A549 treated with GW870086 at 1 μM for 4 hours (cell line): ENCODE results near the gene TYROBP. TPM values are rescaled to one million over a fixed set of nuclear protein-coding genes. Genes with fewer than 3 reads are reported as not detected.

Source experiments
- total RNA-seq: library from RNA; stranded (reverse); fragments of 200-300 nt; extraction: Qiagen RNA extraction; gene quantifications from 5 replicates; pipeline ENCODE4 v1.2.3, GENCODE V29; 2022; ENCODE audit warnings: low read depth

The TYROBP gene
- not detected in 5 replicates for total RNA-seq

GRCh38 chr19:35908010-35908441 lies at the start of gene TYROBP:
TSS of gene TYROBP (minus strand) at chr19:35908295. CDS start at chr19:35908228, 67 bp downstream.

GRCh38 chr19:35935911-35936737 lies 28.0 kb upstream of the TYROBP start, which contains the start of gene LRFN3:
TSS of gene LRFN3 (plus strand) at chr19:35936374. CDS start at chr19:35939426, 3,052 bp downstream.

GRCh38 chr19:35901854-35902661 lies 6.0 kb downstream of the TYROBP start, which contains the start of gene HCST:
TSS of gene HCST (plus strand) at chr19:35902529. CDS start at chr19:35902594, 65 bp downstream.

GRCh38 chr19:35868172-35868822 lies 39.8 kb downstream of the TYROBP start, which contains the start of gene APLP1:
TSS of gene APLP1 (plus strand) at chr19:35868574. CDS start at chr19:35868637, 63 bp downstream.

GRCh38 chr19:35856546-35857149 lies 51.4 kb downstream of the TYROBP start, which contains the start of gene KIRREL2:
TSS of gene KIRREL2 (plus strand) at chr19:35856911. CDS start at chr19:35857120, 209 bp downstream.

Other genes starting within 250 kb of the TYROBP start
- gene UPK1A, start 241.8 kb downstream of the TYROBP start, total RNA-seq = 0.41 to 1.2 TPM (median 0.91 TPM) in 5 replicates
- gene ZBTB32, start 203.7 kb downstream of the TYROBP start, total RNA-seq = not detected in 5 replicates
- gene KMT2B, start 190.3 kb downstream of the TYROBP start, total RNA-seq = 48.1 to 60.8 TPM (median 55.0 TPM) in 5 replicates
- 7.6 to 13.3 TPM (median 10.2 TPM) in 5 replicates for gene IGFLR1, start 165.8 kb downstream of the TYROBP start, total RNA-seq
- 25.2 to 29.1 TPM (median 25.8 TPM) in 5 replicates for gene U2AF1L4, start 162.9 kb downstream of the TYROBP start, total RNA-seq
- 260 to 334 TPM (median 276 TPM) in 5 replicates for gene PSENEN, start 162.6 kb downstream of the TYROBP start, total RNA-seq
- gene LIN37, start 159.7 kb downstream of the TYROBP start, total RNA-seq = 20.0 to 28.4 TPM (median 22.7 TPM) in 5 replicates
- 0.18 to 0.38 TPM (median 0.32 TPM) in 4 of 5 replicates, not detected in the other for gene HSPB6, start 151.3 kb downstream of the TYROBP start, total RNA-seq
- gene PROSER3, start 150.1 kb downstream of the TYROBP start, total RNA-seq = 21.3 to 29.7 TPM (median 26.3 TPM) in 5 replicates
- gene ARHGAP33, start 132.7 kb downstream of the TYROBP start, total RNA-seq = 4.1 to 8.6 TPM (median 6.0 TPM) in 5 replicates
- 0.18 to 0.80 TPM (median 0.29 TPM) in 5 replicates for gene PRODH2, start 95.5 kb downstream of the TYROBP start, total RNA-seq
- gene NPHS1, start 55.8 kb downstream of the TYROBP start, total RNA-seq = 0.41 to 0.75 TPM (median 0.59 TPM) in 5 replicates
- gene KIRREL2, start 51.4 kb downstream of the TYROBP start, total RNA-seq = 0.46 to 0.74 TPM (median 0.53 TPM) in 5 replicates
- gene APLP1, start 39.7 kb downstream of the TYROBP start, total RNA-seq = 65.9 to 95.9 TPM (median 93.4 TPM) in 5 replicates
- 4.8 to 7.4 TPM (median 6.3 TPM) in 5 replicates for gene NFKBID, start 7.8 kb downstream of the TYROBP start, total RNA-seq
- 0.28 to 0.45 TPM in 2 of 5 replicates, not detected in the others for gene HCST, start 5.8 kb downstream of the TYROBP start, total RNA-seq
- gene LRFN3, start 28.1 kb upstream of the TYROBP start, total RNA-seq = 13.5 to 23.2 TPM (median 21.2 TPM) in 5 replicates
- gene SDHAF1, start 86.9 kb upstream of the TYROBP start, total RNA-seq = 38.3 to 50.7 TPM (median 48.4 TPM) in 5 replicates
- gene SYNE4, start 100.5 kb upstream of the TYROBP start, total RNA-seq = 0.14 to 0.53 TPM (median 0.25 TPM) in 5 replicates
- gene ALKBH6, start 105.9 kb upstream of the TYROBP start, total RNA-seq = 19.6 to 28.5 TPM (median 26.6 TPM) in 5 replicates
- gene CLIP3, start 124.6 kb upstream of the TYROBP start, total RNA-seq = 0.67 to 0.94 TPM (median 0.72 TPM) in 5 replicates
- gene THAP8, start 146.0 kb upstream of the TYROBP start, total RNA-seq = 5.3 to 6.8 TPM (median 6.3 TPM) in 5 replicates
- gene WDR62, start 146.6 kb upstream of the TYROBP start, total RNA-seq = 20.3 to 27.6 TPM (median 24.5 TPM) in 5 replicates
- 0.24 to 0.36 TPM in 2 of 5 replicates, not detected in the others for gene OVOL3, start 202.8 kb upstream of the TYROBP start, total RNA-seq
- gene POLR2I, start 206.6 kb upstream of the TYROBP start, total RNA-seq = 232 to 261 TPM (median 252 TPM) in 5 replicates
- 434 to 558 TPM (median 540 TPM) in 5 replicates for gene TBCB, start 207.2 kb upstream of the TYROBP start, total RNA-seq
- gene CAPNS1, start 231.8 kb upstream of the TYROBP start, total RNA-seq = 1,491 to 2,296 TPM (median 2,099 TPM) in 5 replicates
- gene COX7A1, start 244.2 kb upstream of the TYROBP start, total RNA-seq = not detected in 5 replicates